Measurements from ENCODE around the gene COG7. TPM values are rescaled to one million over a fixed set of nuclear protein-coding genes. Genes with fewer than 3 reads are reported as not detected.

COG7 gene
- total and polyA plus RNA-seq, 2 of the 13 experiments (the other 11 are each of a cell fraction or from before 2014, with no cell fraction given) = 12.6 to 54.5 TPM

DNA sequence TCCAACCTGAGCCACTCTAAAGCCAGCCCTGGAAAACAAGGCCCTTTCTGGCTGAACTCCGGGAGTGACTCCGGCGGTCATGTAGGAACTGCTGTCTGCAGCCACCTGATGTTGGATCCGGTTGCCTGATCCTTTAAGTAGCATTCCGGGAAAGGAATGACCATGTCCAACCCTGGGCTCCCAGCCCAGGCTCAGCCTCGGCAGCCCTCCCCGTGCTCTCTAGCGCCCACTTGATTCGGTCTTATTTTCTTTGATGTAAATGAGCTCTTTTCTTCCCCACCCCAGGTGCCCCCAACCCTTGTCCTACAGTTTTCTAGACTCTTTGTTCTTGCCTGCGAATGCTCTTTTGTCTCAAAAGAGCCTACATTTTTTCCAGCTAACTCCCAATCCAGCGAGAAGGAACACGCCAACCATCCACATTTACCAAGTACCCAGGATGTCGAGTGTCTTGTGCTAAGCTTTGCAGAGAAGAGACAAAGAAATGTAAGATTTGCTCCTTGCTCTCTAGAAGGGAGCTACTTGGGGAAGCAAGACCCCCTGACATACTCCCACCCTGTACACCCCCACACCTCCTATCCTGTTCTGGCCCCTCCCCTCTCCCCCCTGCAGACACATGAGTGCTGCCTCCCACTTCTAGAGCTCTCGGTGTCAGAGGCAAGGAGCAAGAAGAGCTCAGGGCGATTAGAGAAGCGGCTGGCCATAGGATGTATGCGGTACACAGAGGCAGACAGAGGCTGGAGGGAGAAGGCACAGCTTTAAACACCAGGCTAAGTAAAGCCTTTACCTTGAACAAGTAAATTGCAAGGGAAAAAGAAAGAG is 53.8 kb downstream of the COG7 start:
- CTCF ChIA-PET (ENCODE audit: low intra/inter-chr PET ratio, low total read pairs) = no interaction called here
- no peak for FAIRE-seq
- intact Hi-C loops (cut with micrococcal nuclease; ENCODE audit: unreplicated experiment) = no loop called here
- Histone ChIP-seq H3K27ac (ENCODE audit: extremely low read length, insufficient read depth, low read length) (no peak overlapping the region), H4K20me1 (ENCODE audit: insufficient read depth, low read length) (no peaks in the 10 kb centered on the region), H3K9me3 (ENCODE audit: low read length) (no peaks in the 10 kb centered on the region), H3K4me3 (replicated peaks in 1 of 3; ENCODE audit: insufficient read depth in 1 of 3, low read depth in 2 of 3, low read length in 3 of 3) (no peak overlapping the region), H3K27me3 (ENCODE audit: control insufficient read depth in 1 of 2, insufficient read depth in 2 of 2, low read length in 2 of 2) (no peaks in the 10 kb centered on the region), H3K79me2 (ENCODE audit: insufficient read depth, low read length) (no peaks in the 10 kb centered on the region), H3K4me1 (ENCODE audit: insufficient read depth, low read length) (no peaks in the 10 kb centered on the region), H3K36me3 (replicated peaks in 1 of 2; ENCODE audit: control insufficient read depth in 1 of 2, insufficient read depth in 2 of 2, low read length in 2 of 2) (peaks cover 26 to 66% of the 10 kb centered on the region in 2 experiments), H3K4me2 (ENCODE audit: low read depth, low read length) (no peak overlapping the region), H3K9ac (ENCODE audit: insufficient read depth, low read depth, low read length) (no peak overlapping the region), H2AFZ (ENCODE audit: low read length) (no peak overlapping the region)
- WGBS (ENCODE audit: low lambda C conversion rate) = 94% methylated on average over 17 of the region's 17 CpGs
- BruUV-seq (replicated peaks) = no TSS peak
- ATAC-seq = no peak
- in situ Hi-C loops (cut with HindIII; ENCODE audit: extremely low pct_ligation_motif_present, low pct_unique_long_range_greater_than_20kb) = no loop called here
- POLR2A ChIA-PET = no interaction called here
- DNase-seq (ENCODE audit: low spot score) = no peak
- no peak for TF ChIP-seq CHCHD3 (CRISPR knock-in tag; IDR thresholded peaks at IDR 0.05)
- no peak for TF ChIP-seq ZNF564 (CRISPR knock-in tag; IDR thresholded peaks at IDR 0.05)
- TF ChIP-seq, protein P1, sequence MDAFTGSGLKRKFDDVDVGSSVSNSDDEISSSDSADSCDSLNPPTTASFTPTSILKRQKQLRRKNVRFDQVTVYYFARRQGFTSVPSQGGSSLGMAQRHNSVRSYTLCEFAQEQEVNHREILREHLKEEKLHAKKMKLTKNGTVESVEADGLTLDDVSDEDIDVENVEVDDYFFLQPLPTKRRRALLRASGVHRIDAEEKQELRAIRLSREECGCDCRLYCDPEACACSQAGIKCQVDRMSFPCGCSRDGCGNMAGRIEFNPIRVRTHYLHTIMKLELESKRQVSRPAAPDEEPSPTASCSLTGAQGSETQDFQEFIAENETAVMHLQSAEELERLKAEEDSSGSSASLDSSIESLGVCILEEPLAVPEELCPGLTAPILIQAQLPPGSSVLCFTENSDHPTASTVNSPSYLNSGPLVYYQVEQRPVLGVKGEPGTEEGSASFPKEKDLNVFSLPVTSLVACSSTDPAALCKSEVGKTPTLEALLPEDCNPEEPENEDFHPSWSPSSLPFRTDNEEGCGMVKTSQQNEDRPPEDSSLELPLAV (CRISPR knock-in tag; conservative IDR thresholded peaks at IDR 0.05; ENCODE audit: low read depth) = no peak
- TF ChIP-seq, protein P2, sequence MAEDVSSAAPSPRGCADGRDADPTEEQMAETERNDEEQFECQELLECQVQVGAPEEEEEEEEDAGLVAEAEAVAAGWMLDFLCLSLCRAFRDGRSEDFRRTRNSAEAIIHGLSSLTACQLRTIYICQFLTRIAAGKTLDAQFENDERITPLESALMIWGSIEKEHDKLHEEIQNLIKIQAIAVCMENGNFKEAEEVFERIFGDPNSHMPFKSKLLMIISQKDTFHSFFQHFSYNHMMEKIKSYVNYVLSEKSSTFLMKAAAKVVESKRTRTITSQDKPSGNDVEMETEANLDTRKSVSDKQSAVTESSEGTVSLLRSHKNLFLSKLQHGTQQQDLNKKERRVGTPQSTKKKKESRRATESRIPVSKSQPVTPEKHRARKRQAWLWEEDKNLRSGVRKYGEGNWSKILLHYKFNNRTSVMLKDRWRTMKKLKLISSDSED (CRISPR knock-in tag; IDR thresholded peaks at IDR 0.05) = no peak
- TF ChIP-seq NFE2L1 (CRISPR knock-in tag; IDR thresholded peaks at IDR 0.05; ENCODE audit: borderline replicate concordance) = no peak
- TF ChIP-seq IKZF4 (CRISPR knock-in tag; IDR thresholded peaks at IDR 0.05; ENCODE audit: borderline replicate concordance, low read depth, not compliant biosample characterization) = no peak
- no peak for TF ChIP-seq NCOA5 (CRISPR knock-in tag; IDR thresholded peaks at IDR 0.05)
- TF ChIP-seq SP1 (IDR thresholded peaks at IDR 0.05) = no peak
- TF ChIP-seq SP1 (CRISPR knock-in tag; IDR thresholded peaks at IDR 0.05) = no peak
- TF ChIP-seq, protein P3, sequence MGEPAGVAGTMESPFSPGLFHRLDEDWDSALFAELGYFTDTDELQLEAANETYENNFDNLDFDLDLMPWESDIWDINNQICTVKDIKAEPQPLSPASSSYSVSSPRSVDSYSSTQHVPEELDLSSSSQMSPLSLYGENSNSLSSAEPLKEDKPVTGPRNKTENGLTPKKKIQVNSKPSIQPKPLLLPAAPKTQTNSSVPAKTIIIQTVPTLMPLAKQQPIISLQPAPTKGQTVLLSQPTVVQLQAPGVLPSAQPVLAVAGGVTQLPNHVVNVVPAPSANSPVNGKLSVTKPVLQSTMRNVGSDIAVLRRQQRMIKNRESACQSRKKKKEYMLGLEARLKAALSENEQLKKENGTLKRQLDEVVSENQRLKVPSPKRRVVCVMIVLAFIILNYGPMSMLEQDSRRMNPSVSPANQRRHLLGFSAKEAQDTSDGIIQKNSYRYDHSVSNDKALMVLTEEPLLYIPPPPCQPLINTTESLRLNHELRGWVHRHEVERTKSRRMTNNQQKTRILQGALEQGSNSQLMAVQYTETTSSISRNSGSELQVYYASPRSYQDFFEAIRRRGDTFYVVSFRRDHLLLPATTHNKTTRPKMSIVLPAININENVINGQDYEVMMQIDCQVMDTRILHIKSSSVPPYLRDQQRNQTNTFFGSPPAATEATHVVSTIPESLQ (CRISPR knock-in tag; conservative IDR thresholded peaks at IDR 0.05) = no peak
- TF ChIP-seq, protein P4, sequence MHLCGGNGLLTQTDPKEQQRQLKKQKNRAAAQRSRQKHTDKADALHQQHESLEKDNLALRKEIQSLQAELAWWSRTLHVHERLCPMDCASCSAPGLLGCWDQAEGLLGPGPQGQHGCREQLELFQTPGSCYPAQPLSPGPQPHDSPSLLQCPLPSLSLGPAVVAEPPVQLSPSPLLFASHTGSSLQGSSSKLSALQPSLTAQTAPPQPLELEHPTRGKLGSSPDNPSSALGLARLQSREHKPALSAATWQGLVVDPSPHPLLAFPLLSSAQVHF (CRISPR knock-in tag; IDR thresholded peaks at IDR 0.05) = no peak

Data from HepG2 (cell line).